H1 (cell line): ENCODE measurements around the gene AIFM3. TPM values are rescaled to one million over a fixed set of nuclear protein-coding genes. Genes with fewer than 3 reads are reported as not detected.

Experiments used
- CHD7 ChIP-seq: fragments of 300-600 bp; sonication (generic); IDR thresholded peaks from 2 replicates; pipeline ENCODE4 v1.7.1; 2012; ENCODE audit warnings: low read length, moderate library complexity, mild to moderate bottlenecking, inconsistent platforms; ENCODE audit not compliant: insufficient replicate concordance
- POU5F1 ChIP-seq: IDR thresholded peaks from 2 replicates; pipeline ENCODE4 v1.6.1; 2011; ENCODE audit warnings: low read depth, mild to moderate bottlenecking, low read length, moderate library complexity
- SRF ChIP-seq: IDR thresholded peaks from 2 replicates; pipeline ENCODE4 v1.6.1; 2011; ENCODE audit warnings: mild to moderate bottlenecking, low read depth, low read length, moderate library complexity
- ZNF274 ChIP-seq: IDR thresholded peaks from 2 replicates; pipeline ENCODE4 v1.7.0; 2012; ENCODE audit warnings: low read length, borderline replicate concordance; ENCODE audit errors: extremely low read depth
- polyA plus RNA-seq, 7 experiments: library from polyadenylated mRNA; depleted of rRNA in 3 of 7; stranded (reverse) in 5 of 7; unstranded in 2 of 7; fragments of >200 nt in 5 of 7; fragments of 200-250 nt in 2 of 7; gene quantifications; 1 replicate in 5 of 7; 2 replicates in 1 of 7; 4 replicates in 1 of 7; pipeline versions ENCODE4 v1.2.1 to v1.2.3, GENCODE V29; 2011 to 2013; ENCODE audit warnings: missing spikeins in 2 of 7, mixed read lengths in 2 of 7
- total RNA-seq: library from RNA; stranded (reverse); fragmentation: NEBNext Ultra II Directional; extraction: Animal tissue kit (Norgen Biotek cat#: 25700); gene quantifications from 2 replicates; pipeline ENCODE4 v1.2.1, GENCODE V29; 2021

AIFM3 gene
- total and polyA plus RNA-seq, 2 of the 8 experiments (the other 6 are each of a cell fraction or from before 2014, with no cell fraction given) = 0.86 to 1.4 TPM

GRCh38 chr22:20980523-20980922 is 13.5 kb downstream of the AIFM3 start (continued):
- TF ChIP-seq CHD7 (no peak), ZNF274 (no peak), SRF (no peak), POU5F1 (no peak)
